ENCODE results near the gene PODXL2.

DNA sequence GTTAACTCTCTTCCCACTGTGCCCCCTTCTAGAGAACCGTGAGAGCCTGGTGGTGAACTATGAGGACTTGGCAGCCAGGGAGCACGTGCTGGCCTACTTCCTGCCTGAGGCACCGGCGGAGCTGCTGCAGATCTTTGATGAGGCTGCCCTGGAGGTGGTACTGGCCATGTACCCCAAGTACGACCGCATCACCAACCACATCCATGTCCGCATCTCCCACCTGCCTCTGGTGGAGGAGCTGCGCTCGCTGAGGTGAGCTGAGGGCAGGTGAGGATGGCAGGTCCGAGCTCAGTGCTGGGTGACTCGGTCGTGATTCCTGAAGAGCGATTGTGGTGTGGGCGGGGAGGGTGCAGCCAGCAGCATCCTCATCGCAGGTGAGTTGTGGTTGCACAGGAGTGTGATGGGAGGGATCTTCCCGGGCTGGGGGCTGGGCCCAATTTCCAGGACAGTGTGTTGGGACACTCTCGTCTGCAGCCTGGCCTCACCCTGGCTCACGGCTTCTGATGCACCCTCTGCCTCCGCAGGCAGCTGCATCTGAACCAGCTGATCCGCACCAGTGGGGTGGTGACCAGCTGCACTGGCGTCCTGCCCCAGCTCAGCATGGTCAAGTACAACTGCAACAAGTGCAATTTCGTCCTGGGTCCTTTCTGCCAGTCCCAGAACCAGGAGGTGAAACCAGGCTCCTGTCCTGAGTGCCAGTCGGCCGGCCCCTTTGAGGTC, 22.7 kb upstream of the PODXL2 start:
- TF ChIP-seq CEBPB (IDR thresholded peaks at IDR 0.05; ENCODE audit: low read depth) (no peak), SRF (IDR thresholded peaks at IDR 0.05; ENCODE audit: low read depth) (no peak), YY1 (IDR thresholded peaks at IDR 0.05; ENCODE audit: extremely low read depth, insufficient replicate concordance, low read depth, low read length) (no peak), EZH2 (IDR thresholded peaks at IDR 0.05) (no peak), ELF1 (IDR thresholded peaks at IDR 0.05; ENCODE audit: borderline replicate concordance, low read depth) (no peak), JUND (IDR thresholded peaks at IDR 0.05) (no peak), POLR2A (IDR thresholded peaks at IDR 0.05; ENCODE audit: borderline replicate concordance, extremely low read depth, insufficient read depth, insufficient read length) (no peak), POLR2AphosphoS5 (IDR thresholded peaks at IDR 0.05; ENCODE audit: low read depth, low read length) (no peak), FOSL1 (IDR thresholded peaks at IDR 0.05; ENCODE audit: low read depth) (no peak), CBX3 (IDR thresholded peaks at IDR 0.05; ENCODE audit: low read depth) (no peak)
- TF ChIP-seq, protein P1, sequence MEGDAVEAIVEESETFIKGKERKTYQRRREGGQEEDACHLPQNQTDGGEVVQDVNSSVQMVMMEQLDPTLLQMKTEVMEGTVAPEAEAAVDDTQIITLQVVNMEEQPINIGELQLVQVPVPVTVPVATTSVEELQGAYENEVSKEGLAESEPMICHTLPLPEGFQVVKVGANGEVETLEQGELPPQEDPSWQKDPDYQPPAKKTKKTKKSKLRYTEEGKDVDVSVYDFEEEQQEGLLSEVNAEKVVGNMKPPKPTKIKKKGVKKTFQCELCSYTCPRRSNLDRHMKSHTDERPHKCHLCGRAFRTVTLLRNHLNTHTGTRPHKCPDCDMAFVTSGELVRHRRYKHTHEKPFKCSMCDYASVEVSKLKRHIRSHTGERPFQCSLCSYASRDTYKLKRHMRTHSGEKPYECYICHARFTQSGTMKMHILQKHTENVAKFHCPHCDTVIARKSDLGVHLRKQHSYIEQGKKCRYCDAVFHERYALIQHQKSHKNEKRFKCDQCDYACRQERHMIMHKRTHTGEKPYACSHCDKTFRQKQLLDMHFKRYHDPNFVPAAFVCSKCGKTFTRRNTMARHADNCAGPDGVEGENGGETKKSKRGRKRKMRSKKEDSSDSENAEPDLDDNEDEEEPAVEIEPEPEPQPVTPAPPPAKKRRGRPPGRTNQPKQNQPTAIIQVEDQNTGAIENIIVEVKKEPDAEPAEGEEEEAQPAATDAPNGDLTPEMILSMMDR (IDR thresholded peaks at IDR 0.05 in 2 of 3, conservative IDR thresholded peaks at IDR 0.05 in 1 of 3; ENCODE audit: borderline replicate concordance in 1 of 3, insufficient read depth in 1 of 3, low read depth in 2 of 3, low read length in 2 of 3), result no peak
- TF ChIP-seq, protein P2, sequence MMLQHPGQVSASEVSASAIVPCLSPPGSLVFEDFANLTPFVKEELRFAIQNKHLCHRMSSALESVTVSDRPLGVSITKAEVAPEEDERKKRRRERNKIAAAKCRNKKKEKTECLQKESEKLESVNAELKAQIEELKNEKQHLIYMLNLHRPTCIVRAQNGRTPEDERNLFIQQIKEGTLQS (IDR thresholded peaks at IDR 0.05), result no peak
